Measurements from ENCODE around the gene ITGA2.

- TF ChIP-seq CTCF (IDR thresholded peaks at IDR 0.05) (no peak), POLR2A (IDR thresholded peaks at IDR 0.05) (no peak)
These were observed 14.0 kb downstream of the ITGA2 start for GRCh38 chr5:53003144-53003543.

Data from Peyer's patch (tissue), 4 donors.